Iris pigment epithelial cell (primary cell): ENCODE results near the gene EPHA5.

Experiments
- DNase-seq: peaks from one replicate; pipeline ENCODE4 v3.0.0-alpha.2; 2011; ENCODE audit warnings: low read depth

Gene EPHA5

DNA sequence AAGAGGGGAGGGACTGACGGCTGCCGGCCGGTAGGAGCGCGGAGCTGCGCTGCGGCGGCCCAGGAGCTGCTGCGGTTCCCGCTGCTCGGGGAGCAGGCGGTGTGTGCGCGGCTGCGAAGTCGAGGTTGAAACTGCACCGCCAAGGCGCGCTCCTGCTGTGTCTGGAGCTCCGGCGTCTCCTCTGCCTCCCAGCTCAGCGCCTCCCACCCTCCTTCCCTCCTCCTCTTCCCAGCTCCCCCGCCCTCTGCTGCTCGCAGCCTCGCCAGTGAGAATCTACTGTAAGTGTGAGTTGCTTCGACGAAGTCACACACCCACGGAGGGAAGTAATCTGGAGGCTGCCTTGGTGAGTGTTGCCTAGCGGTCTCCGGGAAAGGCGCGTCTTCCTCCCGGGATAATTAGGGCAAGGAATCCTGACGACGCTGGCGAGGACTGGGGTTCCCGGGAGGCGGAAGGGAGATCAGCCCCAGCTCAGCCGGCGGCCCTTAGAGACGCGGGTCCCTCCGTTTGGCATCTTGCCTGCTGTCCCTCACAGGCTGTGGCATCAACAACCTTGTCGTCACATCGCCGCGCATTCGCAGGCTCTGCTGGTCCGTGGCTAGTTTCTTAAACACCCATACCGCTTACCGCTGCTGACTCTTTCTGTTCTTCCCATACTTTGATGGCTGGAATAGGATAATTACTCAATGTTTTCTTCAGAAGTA lies at the start of gene EPHA5:
EPHA5 (minus strand) TSS at position 159 of the 701 bp plus-strand sequence. CDS start 747 bp downstream, outside the sequence.
- DNase-seq = peak; percentile 87

DNA sequence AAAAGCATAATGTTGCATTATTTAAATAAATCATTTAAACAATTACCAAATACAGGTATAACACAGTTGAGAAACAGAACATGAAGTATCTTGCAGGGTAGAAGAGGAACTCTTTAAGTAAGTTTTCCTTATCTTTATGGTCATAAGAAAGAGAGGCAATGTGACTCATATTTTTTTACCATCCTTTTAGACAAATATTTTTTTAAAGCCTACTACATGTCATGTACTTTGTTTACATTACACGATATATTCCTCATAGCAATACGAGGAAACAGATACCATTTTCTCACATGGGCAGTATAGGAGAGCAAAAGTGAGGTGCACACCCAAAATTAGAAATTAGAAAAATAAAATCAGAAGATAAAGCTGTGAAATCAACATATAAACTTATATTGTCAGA lies 49.3 kb upstream of the EPHA5 start:
- no peak for DNase-seq

DNA sequence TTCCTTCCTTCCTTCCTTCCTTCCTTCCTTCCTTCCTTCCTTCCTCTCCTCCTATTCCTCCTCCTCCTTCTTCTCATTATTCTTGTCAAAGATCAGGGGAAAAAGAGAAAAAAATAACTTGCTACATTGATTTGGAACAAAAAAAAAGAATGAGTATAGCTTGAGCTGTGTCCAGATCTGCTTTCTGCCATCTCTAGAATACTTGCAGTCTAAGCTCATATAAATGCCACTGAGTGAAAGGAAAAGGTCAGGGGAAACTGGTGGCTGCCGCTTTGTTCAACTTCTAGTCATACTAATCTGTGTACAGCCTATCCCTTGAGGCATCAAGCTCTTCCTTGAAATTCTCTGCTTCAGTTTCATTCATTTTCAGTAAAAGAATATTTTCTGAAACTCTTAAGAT lies 28.3 kb upstream of the EPHA5 start:
- DNase-seq = no peak

DNA sequence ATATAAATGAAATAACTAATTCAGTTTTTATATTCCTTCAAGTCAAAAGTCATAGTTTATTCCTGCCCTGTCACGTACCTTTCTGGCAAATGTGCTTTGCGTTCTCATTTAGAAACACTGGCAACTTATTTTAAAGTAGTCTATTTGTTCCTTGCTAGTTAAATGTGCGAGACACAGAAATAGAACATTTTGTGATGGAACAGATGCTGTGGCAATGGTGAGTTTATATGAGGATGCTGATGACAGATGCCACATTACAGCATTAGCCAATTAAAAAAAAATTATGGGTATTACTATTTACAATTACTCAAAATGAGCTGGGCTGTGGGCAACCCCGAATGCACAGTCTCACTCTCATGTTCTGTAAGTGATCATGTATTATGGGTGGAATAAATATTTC lies 26.1 kb upstream of the EPHA5 start:
- DNase-seq = no peak

DNA sequence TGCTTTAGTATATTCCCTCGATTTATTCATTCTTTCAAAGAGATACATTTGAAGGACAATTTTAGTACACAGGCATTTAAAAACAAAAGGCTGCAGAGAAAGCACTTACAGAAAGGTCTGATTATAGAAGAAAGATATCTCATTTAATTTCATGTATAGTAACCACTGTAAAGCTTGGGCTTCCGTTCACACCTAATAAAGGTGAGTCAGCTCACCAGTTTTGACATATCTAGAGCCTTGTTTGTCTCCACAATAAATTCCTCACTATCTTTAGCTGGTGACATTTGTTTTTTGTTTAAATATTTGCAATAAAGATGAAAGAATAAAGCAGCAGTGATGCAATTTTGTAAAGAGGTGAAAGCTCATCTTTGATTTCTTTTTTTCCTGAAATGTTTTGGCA lies 1.1 kb upstream of the EPHA5 start:
- no peak for DNase-seq

DNA sequence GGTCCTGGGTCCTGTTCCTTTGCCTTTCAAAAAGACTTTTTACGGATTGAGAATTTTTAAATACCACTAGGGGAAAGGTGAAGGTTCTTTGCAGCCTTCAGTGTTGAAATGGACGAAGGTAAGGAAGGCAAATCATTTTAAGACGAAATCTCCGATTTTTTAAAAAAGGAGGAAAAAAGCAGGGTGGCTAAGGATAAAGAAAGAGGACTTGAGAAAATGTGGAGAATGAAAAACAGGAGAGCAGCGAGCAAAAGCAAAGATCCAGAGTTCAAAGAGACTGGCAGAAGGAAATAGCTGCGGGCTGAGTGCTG lies 314 bp downstream of the EPHA5 start:
- no peak for DNase-seq

DNA sequence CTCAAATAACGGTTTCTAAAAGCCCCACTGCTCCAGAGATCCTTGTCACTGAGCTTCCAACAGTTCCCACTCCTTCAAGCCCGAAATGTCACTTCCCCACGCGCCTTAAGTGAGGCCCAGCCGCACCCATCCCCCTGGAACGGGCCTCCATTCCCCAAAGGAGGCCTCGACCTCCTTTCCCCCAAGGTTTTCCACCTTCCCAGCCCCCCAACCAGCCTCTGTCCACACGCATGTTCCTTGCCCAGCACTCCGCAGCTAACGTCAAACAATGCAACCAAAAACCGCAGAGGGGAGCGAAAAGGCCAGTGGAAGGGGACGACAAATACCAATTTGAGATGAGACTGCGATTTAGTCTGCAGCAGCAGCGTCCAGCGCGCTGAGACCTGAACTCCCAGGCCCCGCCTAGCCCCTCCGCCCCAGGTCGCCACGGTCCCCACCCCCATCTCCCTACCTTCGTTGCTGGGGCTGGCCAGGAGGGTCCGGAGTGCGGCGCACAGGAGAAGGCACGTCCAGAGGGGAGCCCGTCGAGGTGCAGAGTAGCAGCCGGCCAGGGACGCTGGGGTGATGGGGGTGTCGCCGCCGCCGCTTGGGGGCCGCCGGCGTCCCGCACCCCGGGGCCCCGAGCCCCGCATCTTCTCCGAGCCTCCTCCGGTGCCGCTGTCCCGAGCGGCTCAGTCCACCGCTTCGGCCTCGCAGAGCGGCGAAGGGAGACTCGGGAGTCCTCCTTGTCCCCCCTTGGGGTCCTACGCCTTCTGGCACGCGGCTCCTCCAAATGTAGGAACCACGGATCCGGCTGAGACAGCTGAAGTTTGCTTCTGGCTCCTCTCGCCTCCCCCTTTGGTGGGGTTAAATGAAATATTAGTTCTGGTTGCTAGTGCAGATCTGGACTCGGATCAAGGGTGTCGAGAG lies 924 bp downstream of the EPHA5 start:
- DNase-seq = no peak

DNA sequence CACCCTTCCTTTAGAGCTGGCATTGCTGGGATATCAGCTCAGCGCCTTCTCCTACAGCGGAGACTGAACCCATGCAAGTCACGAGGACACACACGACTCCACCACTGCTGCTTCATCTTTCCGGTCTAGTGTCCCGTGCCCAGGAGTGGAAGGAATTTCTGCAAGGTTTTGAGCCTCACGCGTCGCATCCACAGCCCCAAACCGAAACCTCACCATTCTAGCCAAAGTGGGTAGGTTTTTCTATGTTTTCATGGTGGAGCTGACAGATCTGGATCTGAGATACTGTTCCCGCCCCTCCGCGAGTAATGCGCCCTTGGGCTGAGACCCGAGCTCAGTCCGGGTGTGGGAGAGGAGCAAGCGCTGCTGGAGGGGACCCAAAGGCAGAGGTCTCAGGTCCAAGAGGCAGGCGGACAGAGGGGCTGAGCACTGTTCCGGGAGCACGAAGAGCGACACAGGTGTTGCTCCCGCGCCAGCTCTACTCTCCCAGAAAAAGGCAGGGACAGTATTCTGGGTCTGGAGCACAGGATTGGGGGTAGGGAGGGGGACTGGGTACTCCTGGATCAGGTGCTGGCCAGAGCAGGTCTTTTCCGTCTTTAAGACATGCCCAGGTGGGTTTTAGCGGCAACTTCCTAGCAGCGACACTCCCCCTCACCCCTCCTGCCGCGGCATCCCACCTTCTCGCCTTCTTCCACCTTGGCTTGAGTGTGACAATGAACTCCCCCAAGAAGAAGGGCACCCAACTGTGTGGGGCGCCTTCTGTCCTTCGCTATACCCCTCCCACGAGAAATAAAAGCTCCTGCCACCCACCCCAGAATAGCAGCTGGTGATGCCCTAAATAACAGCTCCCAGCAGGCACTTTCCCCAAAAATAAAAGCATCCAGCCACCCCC lies 1.8 kb downstream of the EPHA5 start:
- no peak for DNase-seq

DNA sequence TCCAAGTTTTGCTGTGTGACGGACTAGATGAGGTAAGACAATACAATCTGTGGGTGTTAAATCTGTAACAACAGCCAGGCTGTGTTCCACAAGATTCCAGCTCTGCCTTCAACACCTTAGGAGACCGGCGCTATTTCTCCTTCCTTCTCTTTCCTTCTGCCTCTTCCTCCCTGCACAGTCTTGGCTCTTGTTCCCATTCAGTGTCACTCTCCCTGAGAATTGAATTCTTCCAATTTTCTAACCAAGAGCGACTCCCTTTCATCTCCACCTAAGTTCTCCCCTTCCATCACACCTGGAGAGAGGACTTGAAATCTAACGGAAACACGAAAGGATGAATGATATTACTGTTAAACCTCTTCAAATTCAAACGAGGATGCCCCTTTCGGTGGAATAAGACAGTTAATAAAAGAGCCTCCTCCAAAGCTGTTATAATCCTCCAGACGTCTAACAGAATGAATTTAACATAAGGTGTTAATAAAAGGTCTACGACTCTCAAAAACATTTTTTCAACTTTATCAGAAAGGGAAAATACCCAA lies 2.7 kb downstream of the EPHA5 start:
- DNase-seq = no peak

DNA sequence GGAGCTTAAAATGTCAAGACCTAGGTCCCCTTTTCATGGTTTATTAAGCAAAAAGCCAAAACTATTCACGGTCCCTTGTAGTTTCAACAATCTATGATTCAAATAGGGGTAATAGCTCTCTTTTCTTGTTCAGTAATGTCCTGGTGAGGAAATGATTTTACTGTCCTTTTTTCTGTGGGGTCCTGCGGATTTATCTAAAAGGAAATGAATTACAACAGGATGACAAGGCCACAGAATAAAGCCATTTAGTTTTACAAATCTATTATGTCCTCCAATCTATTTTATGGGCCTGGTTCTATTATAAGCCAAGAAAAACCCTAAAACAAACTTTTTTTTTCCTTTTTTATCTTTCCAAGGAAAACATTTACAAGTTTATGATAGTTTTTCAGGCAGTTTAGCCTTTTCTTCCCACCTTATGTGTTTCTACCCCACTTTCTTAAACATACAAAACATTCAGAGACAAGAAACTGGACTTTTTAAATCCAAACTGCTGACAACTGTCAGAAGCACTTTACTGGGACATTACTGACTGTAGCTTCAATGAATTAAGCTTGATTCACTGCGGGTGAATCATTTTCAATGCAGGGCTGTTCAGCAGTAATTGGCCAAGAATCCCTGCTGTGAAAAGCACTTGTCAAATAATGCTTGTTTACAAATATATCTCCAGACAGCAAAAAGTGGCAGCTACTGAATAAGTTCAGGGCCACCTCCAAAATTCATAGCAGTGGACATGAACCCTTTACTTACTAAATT lies 4.3 kb downstream of the EPHA5 start:
- no peak for DNase-seq

DNA sequence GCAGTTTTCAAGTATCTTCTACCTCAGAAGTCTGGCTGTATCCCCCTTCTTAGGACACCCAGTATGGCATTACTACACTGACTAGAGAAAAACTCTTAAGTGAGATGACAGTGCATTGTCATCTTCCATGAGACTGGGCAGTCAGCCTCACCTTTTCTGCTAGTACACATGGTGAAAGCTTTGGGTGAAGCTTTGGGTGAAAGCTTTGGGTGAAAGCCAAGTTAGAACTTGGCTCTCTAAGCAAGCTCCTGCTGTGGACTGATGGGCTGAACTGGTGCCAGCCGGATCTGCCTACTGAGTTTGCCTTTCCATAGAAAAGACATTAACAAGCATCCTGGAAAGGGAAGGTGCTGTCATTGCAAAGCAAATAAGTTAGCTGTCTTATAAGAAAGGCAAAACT lies 8.8 kb downstream of the EPHA5 start:
- no peak for DNase-seq

DNA sequence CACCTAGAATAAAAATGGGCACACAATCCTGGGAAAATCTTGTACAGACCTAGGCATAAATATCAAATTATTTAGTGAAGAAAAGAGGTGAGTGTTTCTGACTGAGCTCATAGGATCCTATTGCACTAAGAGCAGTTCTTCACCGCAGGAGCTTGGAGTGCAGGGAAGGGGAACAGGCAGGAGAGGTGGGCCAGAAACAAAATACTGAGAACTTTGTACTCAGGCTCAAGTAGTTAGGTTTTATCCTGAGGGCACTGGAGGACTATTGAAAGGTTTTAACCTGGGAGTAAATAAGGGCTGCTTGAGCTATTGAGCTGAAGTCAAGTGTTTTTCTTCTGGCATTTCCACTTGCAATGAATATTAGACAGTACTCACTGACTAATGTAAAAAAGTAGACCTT lies 12.2 kb downstream of the EPHA5 start:
- no peak for DNase-seq

DNA sequence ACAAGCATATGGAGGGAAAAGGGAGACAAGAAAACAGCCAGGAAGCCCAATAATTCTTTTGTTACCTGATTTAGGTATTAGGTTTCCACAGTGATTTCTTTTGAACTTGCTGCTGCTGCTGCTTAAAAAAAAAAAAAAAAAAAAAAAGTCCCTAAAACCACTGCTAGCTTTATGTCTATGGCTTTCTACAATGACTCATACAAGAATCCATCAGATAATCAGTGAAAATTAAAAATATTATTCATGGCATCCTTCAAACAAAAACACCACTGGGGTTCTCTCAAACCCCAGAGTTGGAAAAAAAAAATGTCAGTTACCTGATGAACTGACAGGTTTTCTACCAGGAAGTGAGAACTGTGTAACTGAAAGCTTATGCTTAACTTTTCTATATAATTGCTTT lies 14.3 kb downstream of the EPHA5 start:
- DNase-seq = no peak

DNA sequence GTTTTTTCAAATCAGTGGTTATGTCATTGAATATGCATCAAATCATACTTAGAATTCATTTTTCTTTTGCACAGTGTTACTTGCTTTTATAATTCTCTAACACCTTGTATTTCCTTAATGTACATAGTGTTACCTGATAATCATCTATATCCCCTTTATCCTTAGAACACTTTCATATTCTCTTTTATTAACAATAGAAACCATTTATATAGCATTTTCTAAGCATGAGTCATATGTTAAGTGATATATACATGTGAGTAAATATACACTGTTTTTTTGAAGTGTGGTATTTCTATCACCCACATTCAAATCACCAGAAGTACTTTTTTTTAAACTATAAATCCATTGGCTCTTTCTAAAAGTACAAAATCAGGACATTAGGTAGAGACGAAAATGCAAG lies 15.3 kb downstream of the EPHA5 start:
- DNase-seq = no peak

DNA sequence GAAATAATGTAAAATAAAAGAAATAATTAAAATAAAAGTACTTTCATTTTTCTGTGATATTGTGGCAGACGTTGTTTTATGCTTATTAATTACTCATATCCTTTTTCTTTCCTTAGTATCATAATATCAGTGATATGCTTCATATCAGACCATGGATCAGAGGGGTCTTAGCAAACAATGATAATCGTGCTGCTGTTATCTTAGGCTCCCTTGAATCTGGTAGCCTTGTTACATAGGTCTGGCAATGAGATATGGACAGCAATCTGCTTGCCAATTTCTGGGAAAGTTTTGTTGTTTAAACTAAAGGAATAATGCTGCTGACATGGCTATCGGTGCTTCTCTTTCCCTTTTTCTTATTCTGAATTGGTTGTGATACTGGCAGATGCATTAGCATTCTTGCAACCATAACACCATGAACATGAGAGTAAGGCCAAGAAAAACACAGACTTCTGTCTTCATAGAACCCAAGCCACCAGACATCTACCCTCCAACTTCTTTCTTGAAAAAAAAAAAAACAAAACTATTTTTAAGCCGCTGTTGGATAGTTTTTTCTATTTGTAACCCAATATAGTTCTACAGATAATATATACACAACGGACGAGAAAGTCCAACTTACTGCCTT lies 16.4 kb downstream of the EPHA5 start:
- no peak for DNase-seq

DNA sequence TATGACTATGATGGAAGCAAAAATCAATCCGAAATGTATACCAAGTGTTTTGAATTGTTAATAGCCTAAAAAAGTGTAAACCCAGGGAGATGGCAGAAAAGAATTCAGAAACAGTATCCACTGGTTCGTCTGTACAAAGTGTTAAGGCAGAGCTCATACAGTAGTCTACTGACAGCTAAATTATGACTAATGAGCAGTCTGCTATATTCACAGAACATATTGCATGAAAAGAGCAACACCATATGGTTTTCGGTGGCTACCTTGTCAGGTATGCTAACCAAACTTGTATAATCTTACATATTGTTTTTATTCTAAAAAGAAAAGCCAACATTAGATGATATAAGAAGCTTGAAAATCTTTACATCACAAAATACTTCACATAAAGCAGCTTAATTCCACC lies 18.5 kb downstream of the EPHA5 start:
- DNase-seq = no peak

DNA sequence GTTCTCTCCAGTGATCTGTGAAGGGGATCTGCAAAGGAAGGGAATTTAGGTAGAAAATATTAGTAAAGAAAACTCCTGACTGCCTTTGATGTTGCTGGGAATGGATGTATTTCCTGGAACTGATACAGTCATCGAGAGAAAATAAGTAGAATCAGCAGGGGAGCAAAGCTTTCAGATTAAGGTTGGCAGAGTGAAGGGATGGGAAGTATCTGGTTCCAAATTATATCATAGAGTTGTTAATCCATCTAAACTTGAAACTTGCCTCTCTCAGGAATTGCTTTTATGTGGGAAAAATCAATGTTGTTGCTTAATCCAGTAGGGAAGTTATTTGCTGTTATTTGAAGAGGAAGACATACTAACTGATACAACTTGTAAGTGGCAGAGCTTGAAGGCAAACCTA lies 19.3 kb downstream of the EPHA5 start:
- DNase-seq = no peak

DNA sequence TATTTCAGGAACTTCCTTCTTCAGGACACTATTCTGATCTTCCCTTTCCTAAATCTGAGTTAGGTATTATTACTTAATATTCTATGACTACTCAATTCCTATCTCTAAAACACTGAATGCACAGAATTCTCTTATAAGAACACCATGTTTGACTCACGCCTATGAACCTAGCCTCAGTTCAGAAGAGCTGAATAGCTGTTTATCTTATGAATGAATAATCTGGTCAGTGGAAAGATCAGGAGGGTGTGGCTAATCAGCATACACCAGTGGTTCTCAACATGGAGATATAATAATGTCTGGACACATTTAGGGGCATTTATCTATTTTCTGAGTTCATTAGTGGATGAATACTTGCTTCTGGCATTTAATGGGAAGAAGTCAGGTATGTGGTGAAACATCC lies 24.2 kb downstream of the EPHA5 start:
- peak; percentile 66 for DNase-seq

DNA sequence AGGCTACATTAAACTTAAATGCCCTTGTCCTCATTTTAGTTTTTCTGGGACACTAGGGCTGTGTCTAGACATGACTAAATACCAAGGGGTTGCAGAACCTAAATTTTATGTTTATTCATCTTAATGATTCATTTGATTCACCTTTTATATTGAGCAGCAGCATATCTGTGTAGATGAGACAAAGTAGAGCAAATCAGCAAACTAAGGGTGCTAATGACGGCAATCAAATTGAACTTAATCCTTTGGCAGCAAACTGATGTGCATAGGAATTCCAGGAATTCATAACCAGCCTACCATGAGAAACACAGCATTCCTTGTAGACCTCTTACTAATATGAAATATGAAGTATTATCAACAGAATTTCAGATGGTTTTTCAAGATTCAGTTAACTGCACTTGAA lies 25.1 kb downstream of the EPHA5 start:
- peak; percentile 72 for DNase-seq

DNA sequence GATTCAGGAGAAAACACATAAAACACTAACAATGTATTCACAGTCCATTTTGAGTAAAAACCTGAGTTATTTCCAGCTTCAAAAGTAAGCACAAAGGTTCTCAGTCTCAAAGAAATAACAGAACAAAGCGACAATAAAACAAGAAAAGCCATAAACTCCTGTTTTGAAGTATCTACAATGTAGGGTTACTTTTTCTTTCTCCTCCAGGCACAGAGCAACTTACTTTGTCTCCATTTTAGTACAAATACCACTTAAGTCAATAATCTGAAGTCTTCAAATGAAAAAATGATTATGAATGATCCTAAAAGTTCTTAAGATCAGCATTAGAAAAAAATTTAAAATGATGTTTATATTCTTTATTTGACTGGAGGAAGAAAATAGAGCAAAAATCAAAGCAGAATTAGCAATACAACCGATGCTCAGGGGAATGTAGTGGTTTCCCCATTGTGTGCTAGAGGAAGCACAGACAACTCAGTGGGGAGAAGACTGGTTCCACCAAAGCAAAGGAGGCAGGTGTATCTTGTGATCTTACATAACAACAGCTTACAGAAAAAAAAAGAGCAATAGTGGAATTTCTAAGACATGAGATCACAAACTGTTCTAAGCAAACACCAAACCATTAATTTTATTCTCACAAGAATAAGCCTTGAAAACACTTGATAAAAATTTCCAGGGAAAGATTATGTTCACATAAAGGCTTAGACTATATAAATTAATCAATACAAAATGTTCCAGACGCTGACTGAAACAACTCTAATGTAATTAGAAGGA lies 35.1 kb downstream of the EPHA5 start:
- no peak for DNase-seq
